ENCODE measurements around the gene MST1. TPM values are rescaled to one million over a fixed set of nuclear protein-coding genes. Genes with fewer than 3 reads are reported as not detected.

MST1 gene
- total and polyA plus RNA-seq, 2 experiments from 2014 or later: 116 to 158 TPM

- Histone ChIP-seq H3K27ac (no peak overlapping the region), H2AFZ (no peak overlapping the region), H3K9me3 (ENCODE audit: low read depth) (no peaks in the 10 kb centered on the region), H3K36me3 (replicated peaks; ENCODE audit: insufficient read depth, low read depth) (no peaks in the 10 kb centered on the region), H3K27me3 (no peaks in the 10 kb centered on the region), H3K79me2 (peaks cover 26% of the 10 kb centered on the region), H3K4me2 (no peak overlapping the region), H4K20me1 (ENCODE audit: insufficient read depth, poor library complexity, severe bottlenecking) (no peaks in the 10 kb centered on the region), H3K4me1 (ENCODE audit: insufficient read depth) (no peaks in the 10 kb centered on the region), H3K4me3 (no peak overlapping the region), H3K9me2 (replicated peaks; ENCODE audit: insufficient read depth) (no peaks in the 10 kb centered on the region)
- no peak for TF ChIP-seq EZH2phosphoT487 (IDR thresholded peaks at IDR 0.05; ENCODE audit: low read depth, severe bottlenecking, unreplicated experiment)
- no peak for TF ChIP-seq CTCF (IDR thresholded peaks at IDR 0.05; ENCODE audit: poor library complexity)
- no peak for TF ChIP-seq EZH2 (IDR thresholded peaks at IDR 0.05; ENCODE audit: borderline replicate concordance)
- DNase-seq (ENCODE audit: low spot score): no peak
- 100% methylated on average over 1 of the region's 1 CpG for WGBS (ENCODE audit: low lambda C conversion rate, missing lambda C conversion rate)
These were observed 44.3 kb upstream of the MST1 start for GRCh38 chr3:49733551-49733950.

- H3K36me3 ChIP-seq (replicated peaks; ENCODE audit: insufficient read depth, low read depth): no peaks in the 10 kb centered on the region
- peaks cover 26% of the 10 kb centered on the region for H3K79me2 ChIP-seq
- H3K4me1 ChIP-seq (ENCODE audit: insufficient read depth): no peaks in the 10 kb centered on the region
- H2AFZ ChIP-seq: no peak overlapping the region
- no peaks in the 10 kb centered on the region for H3K9me3 ChIP-seq (ENCODE audit: low read depth)
- TF ChIP-seq CTCF (IDR thresholded peaks at IDR 0.05; ENCODE audit: poor library complexity) (no peak), EZH2phosphoT487 (IDR thresholded peaks at IDR 0.05; ENCODE audit: low read depth, severe bottlenecking, unreplicated experiment) (no peak), EZH2 (IDR thresholded peaks at IDR 0.05; ENCODE audit: borderline replicate concordance) (no peak)
- H3K27me3 ChIP-seq: no peaks in the 10 kb centered on the region
- H4K20me1 ChIP-seq (ENCODE audit: insufficient read depth, poor library complexity, severe bottlenecking): no peaks in the 10 kb centered on the region
- no peak overlapping the region for H3K4me3 ChIP-seq
- WGBS (ENCODE audit: low lambda C conversion rate, missing lambda C conversion rate): 97% methylated on average over 11 of the region's 11 CpGs
- H3K9me2 ChIP-seq (replicated peaks; ENCODE audit: insufficient read depth): no peaks in the 10 kb centered on the region
- H3K27ac ChIP-seq: no peak overlapping the region
- DNase-seq (ENCODE audit: low spot score): no peak
- H3K4me2 ChIP-seq: no peak overlapping the region
These were observed 43.3 kb upstream of the MST1 start for GRCh38 chr3:49732597-49732996.

- WGBS (ENCODE audit: low lambda C conversion rate, missing lambda C conversion rate): 100% methylated on average over 4 of the region's 4 CpGs
- Histone ChIP-seq H4K20me1 (ENCODE audit: insufficient read depth, poor library complexity, severe bottlenecking) (no peaks in the 10 kb centered on the region), H3K27ac (no peak overlapping the region), H3K36me3 (replicated peaks; ENCODE audit: insufficient read depth, low read depth) (no peaks in the 10 kb centered on the region), H3K4me1 (ENCODE audit: insufficient read depth) (no peaks in the 10 kb centered on the region), H3K9me2 (replicated peaks; ENCODE audit: insufficient read depth) (no peaks in the 10 kb centered on the region), H3K4me2 (no peak overlapping the region), H3K79me2 (peaks cover 22% of the 10 kb centered on the region), H2AFZ (no peak overlapping the region), H3K4me3 (no peak overlapping the region), H3K27me3 (no peaks in the 10 kb centered on the region), H3K9me3 (ENCODE audit: low read depth) (no peaks in the 10 kb centered on the region)
- DNase-seq (ENCODE audit: low spot score): no peak
- TF ChIP-seq EZH2phosphoT487 (IDR thresholded peaks at IDR 0.05; ENCODE audit: low read depth, severe bottlenecking, unreplicated experiment) (no peak), EZH2 (IDR thresholded peaks at IDR 0.05; ENCODE audit: borderline replicate concordance) (no peak), CTCF (IDR thresholded peaks at IDR 0.05; ENCODE audit: poor library complexity) (no peak)
These were observed 40.8 kb upstream of the MST1 start for GRCh38 chr3:49729966-49730609.
